Measurements from ENCODE around the gene ARL6IP5. TPM values are rescaled to one million over a fixed set of nuclear protein-coding genes. Genes with fewer than 3 reads are reported as not detected.

Gene ARL6IP5
- total RNA-seq, 1 experiment from 2014 or later, result 16.9 TPM

DNA sequence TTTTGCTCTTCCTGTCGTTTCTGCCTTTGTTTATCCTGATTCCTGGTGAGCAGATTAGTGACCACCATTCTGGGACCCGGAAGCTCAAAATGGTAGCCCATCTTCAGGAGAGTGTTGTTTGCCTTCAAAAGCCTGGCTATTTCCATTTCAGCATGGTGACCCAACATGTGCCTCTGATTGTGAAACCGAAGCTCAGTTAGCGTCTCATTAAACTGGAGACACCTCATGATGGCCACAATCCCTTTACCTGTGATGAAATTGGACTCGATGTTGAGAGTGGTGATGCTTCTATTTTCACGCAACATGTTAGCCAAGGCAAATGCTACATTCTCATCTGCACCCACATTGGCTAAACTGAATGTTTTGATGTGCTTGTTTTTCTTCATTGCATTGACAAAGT lies 34.4 kb downstream of the ARL6IP5 start:
- Histone ChIP-seq H4K20me1 (ENCODE audit: control insufficient read depth, insufficient read depth, insufficient read length) (no peaks in the 10 kb centered on the region), H2BK15ac (ENCODE audit: low read depth, low read length) (no peak overlapping the region), H3K9ac (ENCODE audit: extremely low read depth, insufficient read length, low read length) (no peak overlapping the region), H2BK5ac (ENCODE audit: insufficient read length, low read length) (no peak overlapping the region), H2AK5ac (ENCODE audit: insufficient read length, low read length) (no peak overlapping the region), H3K23ac (ENCODE audit: insufficient read length, low read depth, low read length) (no peak overlapping the region), H3K4me2 (ENCODE audit: insufficient read depth, insufficient read length, low read length) (no peak overlapping the region), H3K18ac (ENCODE audit: insufficient read length, low read depth, low read length) (no peak overlapping the region), H2BK120ac (ENCODE audit: low read depth, low read length, poor library complexity, severe bottlenecking) (no peak overlapping the region), H4K91ac (ENCODE audit: insufficient read length, low read depth, low read length) (no peak overlapping the region), H3K79me2 (ENCODE audit: insufficient read depth, low read length) (no peaks in the 10 kb centered on the region), H3K23me2 (ENCODE audit: insufficient read length, low read depth, low read length, poor library complexity, severe bottlenecking) (no peaks in the 10 kb centered on the region), H3K9me3 (ENCODE audit: control insufficient read depth, low read depth, low read length) (no peaks in the 10 kb centered on the region), H4K5ac (ENCODE audit: insufficient read length, low read depth, low read length) (no peak overlapping the region), H4K8ac (replicated peaks; ENCODE audit: insufficient read length, low read depth, low read length) (no peak overlapping the region), H3K4ac (ENCODE audit: low read depth, low read length) (no peak overlapping the region), H2AFZ (ENCODE audit: low read length) (no peak overlapping the region), H2BK20ac (ENCODE audit: low read depth, low read length, poor library complexity, severe bottlenecking) (no peak overlapping the region), H3K14ac (ENCODE audit: insufficient read depth, low read length) (no peak overlapping the region), H2BK12ac (ENCODE audit: insufficient read length, low read depth, low read length) (no peak overlapping the region), H3K56ac (ENCODE audit: insufficient read length, low read depth, low read length) (no peak overlapping the region), H3K79me1 (ENCODE audit: insufficient read depth, low read depth, low read length, poor library complexity, severe bottlenecking) (no peaks in the 10 kb centered on the region), H3K27me3 (ENCODE audit: insufficient read depth, low read length) (no peaks in the 10 kb centered on the region), H3K4me1 (ENCODE audit: insufficient read depth, low read length) (no peaks in the 10 kb centered on the region; the same call in 1 of the 2 replicates), H3K27ac (ENCODE audit: insufficient read length, low read depth, low read length) (no peak overlapping the region), H3T11ph (ENCODE audit: low read length) (no peak overlapping the region)
- TF ChIP-seq, protein P1, sequence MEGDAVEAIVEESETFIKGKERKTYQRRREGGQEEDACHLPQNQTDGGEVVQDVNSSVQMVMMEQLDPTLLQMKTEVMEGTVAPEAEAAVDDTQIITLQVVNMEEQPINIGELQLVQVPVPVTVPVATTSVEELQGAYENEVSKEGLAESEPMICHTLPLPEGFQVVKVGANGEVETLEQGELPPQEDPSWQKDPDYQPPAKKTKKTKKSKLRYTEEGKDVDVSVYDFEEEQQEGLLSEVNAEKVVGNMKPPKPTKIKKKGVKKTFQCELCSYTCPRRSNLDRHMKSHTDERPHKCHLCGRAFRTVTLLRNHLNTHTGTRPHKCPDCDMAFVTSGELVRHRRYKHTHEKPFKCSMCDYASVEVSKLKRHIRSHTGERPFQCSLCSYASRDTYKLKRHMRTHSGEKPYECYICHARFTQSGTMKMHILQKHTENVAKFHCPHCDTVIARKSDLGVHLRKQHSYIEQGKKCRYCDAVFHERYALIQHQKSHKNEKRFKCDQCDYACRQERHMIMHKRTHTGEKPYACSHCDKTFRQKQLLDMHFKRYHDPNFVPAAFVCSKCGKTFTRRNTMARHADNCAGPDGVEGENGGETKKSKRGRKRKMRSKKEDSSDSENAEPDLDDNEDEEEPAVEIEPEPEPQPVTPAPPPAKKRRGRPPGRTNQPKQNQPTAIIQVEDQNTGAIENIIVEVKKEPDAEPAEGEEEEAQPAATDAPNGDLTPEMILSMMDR (conservative IDR thresholded peaks at IDR 0.05), result no peak
- Mint-ChIP-seq H3K27me3 (ENCODE audit: low read depth) (no peaks in the 10 kb centered on the region), H3K4me1 (peaks cover 0 to 6% of the 10 kb centered on the region in 2 experiments; a peak in 2 of 4 replicates), H3K27ac (no peak overlapping the region; a peak in 1 of 7 replicates), H3K36me3 (ENCODE audit: insufficient read depth in 1 of 3, low read depth in 3 of 3) (no peaks in the 10 kb centered on the region), H3K9me3 (no peaks in the 10 kb centered on the region), H3K4me3 (no peak overlapping the region)
- WGBS (ENCODE audit: extremely low coverage, insufficient read length, low lambda C conversion rate), result no CpG with 5 or more reads among the region's 6 CpGs
- no peak for DNase-seq

All from H9 (cell line).